ENCODE measurements around the gene GXYLT2. TPM values are rescaled to one million over a fixed set of nuclear protein-coding genes. Genes with fewer than 3 reads are reported as not detected.

GXYLT2 gene
- 27.9 TPM for polyA plus RNA-seq (ENCODE audit: insufficient read length)

DNA sequence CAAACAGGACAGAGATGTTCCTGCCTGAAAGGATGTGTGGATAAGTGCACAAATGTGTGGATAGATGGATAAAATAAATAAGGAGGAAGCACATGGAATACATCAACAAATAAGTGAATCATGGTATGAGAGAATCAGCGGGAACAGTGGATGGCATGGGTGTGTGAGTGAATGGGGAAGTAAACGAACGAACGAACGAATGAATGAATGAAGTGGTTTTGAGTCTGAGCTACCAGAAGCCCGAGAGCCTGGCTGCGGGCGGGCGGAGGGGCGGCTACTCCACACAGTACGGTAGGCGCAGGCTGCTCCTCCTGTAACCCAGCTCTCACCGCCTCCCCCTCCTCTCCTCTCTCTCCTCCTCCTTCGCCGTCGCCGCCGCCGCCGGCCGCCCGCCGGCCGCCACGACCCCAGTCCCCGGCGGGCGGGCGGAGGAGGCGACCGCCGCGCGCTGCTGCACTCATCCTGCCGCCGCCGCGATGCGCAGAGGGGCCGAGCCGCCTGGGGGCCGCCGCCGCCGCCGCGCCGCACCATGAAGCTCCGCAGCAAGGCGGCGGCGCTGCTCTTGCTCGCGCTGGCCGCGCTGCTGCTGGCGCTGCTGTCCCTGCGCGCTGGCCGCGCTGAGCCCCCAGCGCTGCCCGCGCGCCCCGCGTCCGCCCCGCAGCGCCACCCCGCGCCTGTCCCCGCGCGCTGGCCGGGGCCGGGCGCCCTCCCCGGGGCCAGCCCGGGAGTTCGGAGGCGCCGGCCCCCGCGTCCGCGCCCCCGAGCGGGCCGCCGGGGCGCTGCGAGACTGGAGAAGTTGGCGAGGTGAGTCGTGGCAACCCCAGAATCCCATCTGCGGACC lies at the start of gene GXYLT2:
TSS of gene GXYLT2 (plus strand) at position 342 of the 841 bp plus-strand sequence. CDS start at position 530, 188 bp downstream.
- DNase-seq = peak; percentile 83

DNA sequence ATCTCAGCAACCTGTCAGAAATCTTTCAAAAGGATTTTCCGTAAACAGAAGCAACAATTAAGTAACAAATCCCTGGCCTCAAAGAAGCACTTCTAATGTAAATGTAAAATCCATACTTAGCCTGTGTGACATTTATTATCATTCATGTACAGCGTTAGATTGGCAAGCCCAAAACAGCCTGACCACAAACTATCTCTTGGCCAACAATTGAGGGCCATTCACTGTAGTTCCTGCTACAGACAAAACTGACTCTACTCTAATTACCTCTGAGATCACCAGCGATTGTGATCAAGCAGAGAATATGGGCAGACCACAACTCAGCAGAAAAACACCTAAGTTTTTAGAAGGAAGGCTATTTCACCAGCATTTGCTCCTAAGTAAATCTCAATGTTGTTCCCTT lies 48.8 kb upstream of the GXYLT2 start:
- DNase-seq = no peak

DNA sequence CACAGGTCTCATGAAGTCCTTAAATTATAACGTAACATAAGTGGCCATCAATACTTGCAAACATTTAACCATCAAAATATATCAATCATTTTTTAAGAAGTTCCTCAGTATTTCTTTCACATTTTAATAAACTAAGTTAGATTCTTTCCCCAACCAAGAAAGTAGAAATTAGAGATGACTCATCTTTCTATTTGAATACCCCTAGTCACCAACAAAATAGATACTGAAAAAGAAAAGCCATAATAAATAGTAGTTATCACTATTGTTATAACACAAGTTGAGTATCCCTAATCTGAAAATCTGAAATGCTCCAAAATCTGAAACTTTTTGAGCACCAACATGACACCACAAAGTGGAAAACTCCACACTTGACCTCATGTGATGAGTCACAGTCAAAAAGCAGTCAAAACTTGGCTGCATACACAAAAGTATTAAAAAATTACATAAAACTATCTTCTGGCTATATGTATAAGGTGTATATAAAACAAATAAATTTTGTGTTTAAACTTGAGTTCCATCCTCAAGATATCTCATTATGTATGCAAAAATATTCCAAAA lies 43.3 kb upstream of the GXYLT2 start:
- no peak for DNase-seq

- no peak for DNase-seq
Measured at GRCh38 chr3:72846166-72846565, 41.7 kb upstream of the GXYLT2 start.

DNA sequence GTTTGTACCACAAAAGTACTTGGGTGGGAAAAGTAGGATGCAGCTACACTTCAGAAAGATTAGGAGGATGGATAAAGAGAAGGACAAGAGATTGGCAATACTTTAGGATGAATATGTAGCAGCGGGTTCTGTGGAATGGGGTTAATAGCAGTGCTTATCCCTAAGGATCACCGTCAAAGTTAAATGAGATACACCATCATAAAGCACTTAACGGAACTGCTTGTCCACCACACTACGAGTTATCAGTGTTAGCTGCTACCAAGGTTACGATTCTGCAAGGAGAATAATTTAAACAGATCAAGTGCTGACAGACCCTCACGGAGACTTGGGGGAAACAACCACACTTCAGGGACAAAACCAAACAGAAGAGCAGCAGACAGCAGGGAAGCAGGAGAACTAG lies 40.6 kb upstream of the GXYLT2 start:
- DNase-seq = no peak

- peak; percentile 97 for DNase-seq
Measured at GRCh38 chr3:72847751-72848702, 39.8 kb upstream of the GXYLT2 start, which contains the start of gene SHQ1. SHQ1 (minus strand) TSS chr3:72848445; CDS start chr3:72848340, 105 bp downstream.

- DNase-seq = no peak
Measured at GRCh38 chr3:72848703-72849081, 39.2 kb upstream of the GXYLT2 start.

GRCh38 chr3:72855001-72855400 lies 32.8 kb upstream of the GXYLT2 start:
- no peak for DNase-seq

DNA sequence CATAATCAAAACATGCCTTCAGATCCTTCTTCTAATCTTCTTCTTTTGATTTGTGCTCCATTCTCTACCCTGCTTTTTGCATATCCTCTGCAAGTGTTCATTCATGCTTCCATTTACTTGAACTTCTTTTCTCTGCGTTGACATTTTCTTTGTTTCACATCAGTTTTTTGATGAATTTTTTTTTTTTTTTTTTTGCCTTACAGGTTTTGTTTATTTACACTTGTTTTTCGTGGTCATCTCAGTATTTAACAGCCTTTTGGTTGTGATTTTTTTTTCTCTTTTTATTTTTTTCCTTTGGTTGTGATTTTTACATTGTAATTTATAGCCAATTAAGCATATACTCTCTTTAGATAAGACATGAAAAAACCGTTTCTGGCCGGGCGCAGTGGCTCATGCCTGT lies 27.8 kb upstream of the GXYLT2 start:
- no peak for DNase-seq

DNA sequence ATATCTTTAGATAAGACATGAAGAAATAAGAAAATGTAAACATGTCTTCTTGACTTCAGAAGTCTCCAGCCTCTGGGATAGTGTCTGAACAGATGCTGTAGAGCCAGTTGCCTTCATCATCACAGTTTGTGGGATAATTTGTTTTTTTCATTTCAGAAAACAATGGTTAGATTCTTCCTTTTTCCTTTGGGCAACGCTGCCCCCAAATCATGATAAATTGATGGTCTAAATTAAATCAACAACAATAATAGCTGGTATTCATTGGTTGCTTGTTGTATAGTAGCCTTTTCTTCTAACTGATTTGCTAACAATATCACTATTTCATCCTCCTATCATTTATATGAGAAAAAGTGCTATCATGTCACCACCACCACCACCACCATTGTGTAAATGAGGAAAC lies 27.0 kb upstream of the GXYLT2 start:
- no peak for DNase-seq

DNA sequence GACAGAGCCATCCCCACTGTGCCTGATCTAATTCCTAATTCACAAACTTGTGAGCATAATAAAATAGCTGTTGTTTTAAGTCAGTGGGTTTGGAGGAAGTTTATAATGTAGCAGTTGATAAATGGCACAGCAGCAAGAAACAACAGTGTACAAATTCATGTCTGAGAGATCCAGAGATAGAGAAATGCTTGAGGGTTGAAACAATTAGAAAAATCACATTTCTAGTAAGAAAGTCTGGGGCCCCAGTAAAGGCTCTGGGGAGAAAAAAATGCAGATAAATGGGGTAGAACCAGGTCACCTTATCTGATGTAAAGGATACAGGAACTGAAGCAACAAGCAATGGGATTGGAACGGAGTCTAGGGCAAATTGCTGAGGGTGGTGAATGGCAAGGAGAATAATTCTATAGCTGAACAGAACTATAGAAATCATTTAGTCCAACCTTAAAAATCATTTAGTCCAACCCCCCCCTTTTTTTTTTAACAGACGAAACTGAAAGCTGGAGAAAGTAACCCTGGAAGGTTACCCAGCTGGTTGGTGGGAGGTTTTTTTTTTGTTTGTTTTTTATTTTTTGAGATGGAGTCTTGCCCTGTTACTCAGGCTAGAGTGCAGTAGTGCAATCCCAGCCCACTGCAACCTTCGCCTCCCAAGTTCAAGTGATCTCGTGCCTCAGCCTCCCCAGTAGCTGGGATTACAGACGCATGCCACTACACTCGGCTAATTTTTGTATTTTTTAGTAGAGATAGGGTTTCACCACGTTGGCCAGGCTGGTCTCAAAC lies 25.3 kb upstream of the GXYLT2 start:
- no peak for DNase-seq

GRCh38 chr3:72872183-72872582 lies 15.7 kb upstream of the GXYLT2 start:
- DNase-seq = no peak

- DNase-seq = peak; percentile 29
Measured at GRCh38 chr3:72887343-72887704, 522 bp upstream of the GXYLT2 start.

DNA sequence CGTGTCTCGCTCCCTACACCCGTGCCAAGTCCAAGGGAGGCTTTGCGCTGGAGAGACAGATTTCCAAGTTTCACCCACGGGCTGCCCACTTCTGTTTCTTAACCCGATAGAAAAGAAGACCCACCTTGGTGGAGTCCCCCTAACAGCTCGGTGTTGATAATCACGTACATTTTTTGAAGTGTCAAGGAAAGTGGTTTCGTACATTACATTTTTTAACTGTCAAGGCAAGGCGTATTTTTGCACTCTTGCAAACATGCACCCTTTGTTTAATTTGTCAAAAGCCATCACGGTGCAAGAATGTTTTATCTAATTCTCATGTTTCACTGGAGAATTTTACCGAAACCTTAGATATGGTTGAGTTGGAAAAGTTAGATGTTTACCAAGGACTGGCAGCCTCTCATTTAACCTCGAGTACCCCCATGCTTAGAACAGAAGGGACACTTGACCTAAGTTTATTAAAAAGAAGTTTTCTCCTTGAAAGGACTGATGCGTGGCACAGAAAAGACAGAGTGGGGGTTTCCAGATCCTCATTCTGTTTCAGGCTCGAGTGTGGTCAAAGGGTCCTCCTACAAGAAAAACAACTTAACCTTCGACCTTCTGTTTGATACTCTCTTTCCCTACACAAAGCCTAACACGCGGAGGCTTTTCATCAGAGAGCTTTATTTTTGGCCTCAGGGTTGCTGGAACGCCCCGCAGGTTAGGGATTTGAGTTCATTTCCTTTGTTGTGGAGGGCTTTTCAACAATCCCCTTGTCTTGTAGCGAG lies 882 bp downstream of the GXYLT2 start:
- DNase-seq = peak; percentile 45

DNA sequence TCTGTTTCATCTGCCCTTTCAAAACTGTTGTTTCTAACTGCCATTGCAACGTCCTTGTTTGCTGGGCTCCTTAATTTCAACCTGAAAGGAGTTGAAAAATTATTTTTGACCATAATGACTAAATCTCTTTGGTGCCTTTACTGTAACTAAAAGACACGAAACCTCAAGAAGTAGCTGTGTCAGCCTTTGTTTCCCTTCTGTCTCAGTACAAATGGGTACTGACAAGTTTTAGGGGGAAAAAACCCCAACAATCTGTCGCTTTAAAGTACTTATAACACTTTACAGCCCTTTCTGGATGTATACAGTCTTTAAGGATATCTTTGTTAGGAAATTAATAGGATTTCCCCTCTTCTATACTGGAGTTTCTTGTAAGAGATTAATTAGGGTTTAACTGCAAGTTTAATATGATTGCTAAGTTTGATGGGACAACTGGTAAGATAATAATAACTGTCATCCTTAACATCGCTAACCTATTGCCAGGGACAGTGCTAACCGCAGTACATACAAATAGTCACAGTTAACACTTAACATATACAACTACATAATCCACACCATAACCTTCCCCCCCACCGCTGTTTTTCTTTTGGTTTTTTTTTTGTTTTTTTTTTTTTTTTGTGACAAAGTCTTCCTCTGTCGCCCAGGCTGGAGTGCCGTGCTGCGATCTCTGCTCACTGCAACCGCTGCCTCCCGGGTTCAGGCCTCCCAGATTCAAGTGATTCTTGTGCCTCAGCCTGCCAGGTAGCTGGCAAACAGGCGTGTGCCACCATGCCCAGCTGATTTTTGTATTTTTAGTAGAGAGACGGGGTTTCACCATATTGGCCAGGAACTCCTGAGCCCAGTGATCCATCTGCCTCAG lies 1.7 kb downstream of the GXYLT2 start:
- DNase-seq = no peak

DNA sequence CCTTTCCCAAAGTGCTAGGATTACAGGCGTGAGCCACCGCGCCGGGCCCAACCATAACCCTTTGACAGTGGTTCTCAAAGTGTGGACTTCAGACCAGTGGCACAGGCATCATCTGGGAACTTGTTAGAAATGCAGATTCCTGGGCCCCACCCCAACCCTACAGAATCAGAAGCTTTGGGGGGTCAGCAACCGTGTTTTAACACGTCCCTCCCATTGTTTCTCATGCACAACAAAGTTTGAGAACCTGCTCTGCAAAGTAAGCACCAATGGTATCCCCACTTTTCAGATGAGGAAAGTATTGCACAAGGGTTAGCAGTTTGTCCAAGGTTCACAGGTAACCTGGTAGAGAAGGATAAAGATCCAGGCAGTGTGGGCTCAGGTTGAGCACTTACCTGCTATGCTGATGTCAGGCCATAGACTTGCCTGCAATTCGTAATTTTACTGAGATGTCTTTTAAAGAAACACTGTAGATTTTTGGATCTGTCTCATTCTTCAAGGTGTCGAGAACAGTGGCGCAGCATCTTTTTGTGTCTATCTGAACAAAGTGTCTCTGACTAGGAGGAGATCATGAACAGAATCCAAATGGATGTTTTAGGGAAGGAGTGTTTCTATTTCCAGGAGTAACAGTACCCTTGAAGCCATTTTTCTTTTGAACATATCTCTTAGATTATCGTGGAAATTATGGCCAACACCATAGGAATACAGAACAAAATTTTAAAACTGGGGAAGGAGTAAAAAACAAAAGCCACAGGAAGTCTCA lies 2.5 kb downstream of the GXYLT2 start:
- no peak for DNase-seq

DNA sequence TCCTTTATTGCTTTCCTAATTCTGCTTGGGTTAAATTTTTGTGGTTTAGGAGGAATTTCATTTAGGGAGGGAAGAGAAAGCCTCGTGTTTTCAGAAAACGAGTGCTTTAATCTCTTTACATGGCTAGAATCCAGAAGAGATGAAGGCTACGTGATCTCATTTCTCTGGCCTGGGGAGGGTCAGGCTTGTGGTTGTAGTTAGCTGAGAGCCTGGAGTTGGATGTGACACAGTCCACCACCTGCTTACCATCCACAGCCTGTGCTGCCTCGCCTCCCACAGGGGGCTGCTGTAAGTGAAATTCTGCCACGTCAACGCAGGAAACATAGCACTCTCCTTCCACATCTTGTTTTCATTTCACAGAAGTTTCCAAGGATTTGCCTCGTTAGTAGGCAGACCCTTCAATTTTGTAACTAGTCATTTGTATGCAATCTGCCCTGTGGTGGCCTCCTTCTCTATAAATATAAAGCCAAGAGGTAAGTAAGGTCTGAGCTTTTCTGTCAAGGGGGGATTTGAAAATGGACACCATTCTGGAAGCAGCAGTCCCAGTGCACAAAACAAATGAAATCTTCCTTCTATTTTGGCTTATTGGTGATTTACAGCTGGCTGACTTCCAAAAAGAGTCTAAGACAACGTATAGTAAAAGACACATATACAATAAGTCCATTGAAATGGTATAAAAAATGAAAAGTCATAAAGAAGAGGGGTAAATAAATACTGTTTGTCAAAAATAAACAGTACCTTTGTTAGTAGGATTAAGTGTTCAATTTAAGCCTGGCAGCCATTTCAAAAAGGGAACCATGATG lies 3.4 kb downstream of the GXYLT2 start:
- DNase-seq = peak; percentile 66

GRCh38 chr3:72892081-72892775 lies 4.4 kb downstream of the GXYLT2 start:
- DNase-seq = peak; percentile 43

Measured in hindlimb muscle (tissue), 1 donor.